COR-L47 (cell line): Measurements from ENCODE around the gene VAC14.
"Not testable (repeated sequence)": the region's sequence is repeated elsewhere in the genome, so short reads cannot be mapped to it uniquely, and the experiment has no call there.

ENCODE experiments used
- DNase-seq: peaks from one replicate; lab custom pipeline; 2025; lab: John Stamatoyannopoulos, UW

VAC14 gene

GRCh38 chr16:70681382-70682238 is 119.3 kb downstream of the VAC14 start:
- no peak for DNase-seq

GRCh38 chr16:70680495-70681381 is 120.2 kb downstream of the VAC14 start:
- DNase-seq, result no peak

- no peak for DNase-seq
Measured at GRCh38 chr16:70679671-70680494, 121.1 kb downstream of the VAC14 start.

- no peak for DNase-seq
Measured at GRCh38 chr16:70678898-70679670, 121.9 kb downstream of the VAC14 start.

- DNase-seq, result no peak
Measured at GRCh38 chr16:70678121-70678897, 122.6 kb downstream of the VAC14 start.

- DNase-seq, result no peak
Measured at GRCh38 chr16:70677499-70678120, 123.3 kb downstream of the VAC14 start.

GRCh38 chr16:70676675-70677498 is 124.1 kb downstream of the VAC14 start:
- no peak for DNase-seq

GRCh38 chr16:70675851-70676513 is 125.0 kb downstream of the VAC14 start:
- no peak for DNase-seq

- DNase-seq, result no peak
Measured at GRCh38 chr16:70674221-70675014, 126.5 kb downstream of the VAC14 start.

GRCh38 chr16:70670938-70671337 is 130.0 kb downstream of the VAC14 start:
- DNase-seq, result not testable (repeated sequence)

- no peak for DNase-seq
Measured at GRCh38 chr16:70670175-70670574, 130.8 kb downstream of the VAC14 start.

- DNase-seq, result no peak
Measured at GRCh38 chr16:70665806-70666735, 134.9 kb downstream of the VAC14 start.

GRCh38 chr16:70665113-70665694 is 135.8 kb downstream of the VAC14 start:
- no peak for DNase-seq

GRCh38 chr16:70664325-70665112 is 136.4 kb downstream of the VAC14 start:
- no peak for DNase-seq
